GM10248 (cell line): ENCODE results near the gene DNAJA1.
A peak's percentile ranks its signal among the peaks of the same experiment; 100 is the strongest.

ENCODE experiments used
- CTCF ChIA-PET: fragments of 300-600 bp; sonication (Branson Sonifier 250); formaldehyde crosslinking; extraction: SDS; loops from one replicate; lab custom pipeline; 2021; ENCODE audit warnings: antibody characterized with exemption; lab: Yijun Ruan, JAX
- POLR2A ChIA-PET: fragments of 350-650 bp; sonication (Branson Sonifier 250); formaldehyde crosslinking; extraction: SDS; loops from one replicate; lab custom pipeline; 2020; ENCODE audit warnings: antibody characterized with exemption; lab: Yijun Ruan, JAX
- DNase-seq: peaks from one replicate; pipeline ENCODE4 v3.0.0; 2012; ENCODE audit errors: extremely low spot score
- TF ChIP-seq, protein P1 (sequence below): IDR thresholded peaks from 2 replicates; pipeline ENCODE4 v1.5.1; 2012; ENCODE audit warnings: mild to moderate bottlenecking, low read depth; ENCODE audit errors: extremely low read depth, missing control alignments, control extremely low read depth

The DNAJA1 gene

DNA sequence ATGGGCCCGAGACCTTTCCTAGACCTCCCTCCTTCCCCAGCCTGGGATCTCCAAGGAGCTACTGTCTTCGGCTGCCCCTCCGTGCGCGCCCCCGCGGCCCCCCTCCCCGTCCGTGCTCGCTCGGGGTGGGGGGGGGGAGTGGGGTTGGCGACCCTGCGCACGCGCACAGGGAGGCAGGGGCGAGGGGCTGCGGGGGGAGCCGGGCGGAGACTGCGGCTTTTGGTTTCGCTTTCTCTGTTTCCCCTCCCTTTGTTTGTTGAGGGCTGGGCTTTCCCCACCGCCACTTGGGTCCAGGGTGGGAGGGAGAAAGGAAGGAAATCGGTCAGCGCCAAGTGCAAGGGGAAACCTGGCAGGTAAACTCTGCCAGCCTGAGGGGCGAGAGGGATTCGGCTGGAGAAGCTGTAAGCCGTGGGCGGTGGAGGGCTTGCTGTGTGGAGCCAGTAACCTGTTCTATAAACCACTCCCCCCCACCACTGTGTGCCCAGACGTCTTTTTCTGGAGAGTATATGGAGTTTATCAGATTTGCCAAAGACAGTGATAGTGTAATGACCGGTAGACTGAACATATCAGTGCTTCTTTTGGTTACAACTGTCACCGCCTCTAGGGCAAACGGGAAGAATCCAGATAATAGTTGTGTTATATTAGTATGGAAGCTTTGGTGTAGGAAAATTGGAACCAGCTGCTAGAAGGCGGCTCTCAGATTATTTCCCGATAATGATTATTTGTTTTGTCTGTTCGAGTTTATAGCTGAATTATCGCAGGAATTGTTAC is 684 bp downstream of the DNAJA1 start:
- TF ChIP-seq, protein P1, sequence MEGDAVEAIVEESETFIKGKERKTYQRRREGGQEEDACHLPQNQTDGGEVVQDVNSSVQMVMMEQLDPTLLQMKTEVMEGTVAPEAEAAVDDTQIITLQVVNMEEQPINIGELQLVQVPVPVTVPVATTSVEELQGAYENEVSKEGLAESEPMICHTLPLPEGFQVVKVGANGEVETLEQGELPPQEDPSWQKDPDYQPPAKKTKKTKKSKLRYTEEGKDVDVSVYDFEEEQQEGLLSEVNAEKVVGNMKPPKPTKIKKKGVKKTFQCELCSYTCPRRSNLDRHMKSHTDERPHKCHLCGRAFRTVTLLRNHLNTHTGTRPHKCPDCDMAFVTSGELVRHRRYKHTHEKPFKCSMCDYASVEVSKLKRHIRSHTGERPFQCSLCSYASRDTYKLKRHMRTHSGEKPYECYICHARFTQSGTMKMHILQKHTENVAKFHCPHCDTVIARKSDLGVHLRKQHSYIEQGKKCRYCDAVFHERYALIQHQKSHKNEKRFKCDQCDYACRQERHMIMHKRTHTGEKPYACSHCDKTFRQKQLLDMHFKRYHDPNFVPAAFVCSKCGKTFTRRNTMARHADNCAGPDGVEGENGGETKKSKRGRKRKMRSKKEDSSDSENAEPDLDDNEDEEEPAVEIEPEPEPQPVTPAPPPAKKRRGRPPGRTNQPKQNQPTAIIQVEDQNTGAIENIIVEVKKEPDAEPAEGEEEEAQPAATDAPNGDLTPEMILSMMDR, result no peak
- DNase-seq, result peak; percentile 82
- CTCF ChIA-PET, result interaction anchor here (1.0 to 1.6 kb wide), 5 partner anchors 9 to 18 kb away, joined by 3 to 5 read pairs (median 4); no protein-coding TSS in a partner anchor
- POLR2A ChIA-PET, result interaction anchor here (0.6 to 4.6 kb wide), 26 partner anchors 8 to 1139 kb away, joined by 3 to 68 read pairs (median 5); partner anchors contain the start of genes APTX, B4GALT1, BAG1 and CHMP5

DNA sequence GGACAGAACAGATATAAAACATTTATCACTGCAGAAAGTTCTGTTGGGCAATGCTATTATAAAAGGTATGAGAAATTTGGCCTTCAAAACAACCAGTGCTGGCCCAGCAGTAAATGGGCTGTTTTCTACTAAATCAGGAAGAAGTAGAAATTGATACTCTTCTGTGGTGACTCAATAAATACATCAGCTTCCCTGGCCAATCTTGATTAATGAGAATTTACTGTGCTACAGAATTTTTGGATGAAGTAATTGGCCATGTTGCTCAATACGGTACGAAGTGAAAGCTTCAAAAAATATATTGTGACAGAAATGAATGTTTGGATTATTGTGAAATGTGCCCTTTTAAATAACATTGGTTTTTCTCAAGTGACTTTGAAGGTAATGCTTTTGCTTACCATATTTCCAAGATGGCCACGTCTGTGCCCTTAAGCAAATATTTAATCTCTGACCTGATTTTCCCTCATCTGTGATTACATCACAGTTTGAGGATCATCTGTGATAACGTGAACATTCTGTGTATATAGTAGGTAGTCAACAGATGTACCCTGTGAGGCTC is 4.2 kb downstream of the DNAJA1 start:
- TF ChIP-seq, protein P1, result no peak
- CTCF ChIA-PET, result interaction anchor here (1.0 to 1.7 kb wide), 4 partner anchors 9 to 14 kb away, joined by 3 to 5 read pairs (median 4); no protein-coding TSS in a partner anchor
- POLR2A ChIA-PET, result interaction anchor here (0.7 kb wide), 1 partner anchor 245 kb away, joined by 3 read pairs; no protein-coding TSS in a partner anchor
- no peak for DNase-seq

DNA sequence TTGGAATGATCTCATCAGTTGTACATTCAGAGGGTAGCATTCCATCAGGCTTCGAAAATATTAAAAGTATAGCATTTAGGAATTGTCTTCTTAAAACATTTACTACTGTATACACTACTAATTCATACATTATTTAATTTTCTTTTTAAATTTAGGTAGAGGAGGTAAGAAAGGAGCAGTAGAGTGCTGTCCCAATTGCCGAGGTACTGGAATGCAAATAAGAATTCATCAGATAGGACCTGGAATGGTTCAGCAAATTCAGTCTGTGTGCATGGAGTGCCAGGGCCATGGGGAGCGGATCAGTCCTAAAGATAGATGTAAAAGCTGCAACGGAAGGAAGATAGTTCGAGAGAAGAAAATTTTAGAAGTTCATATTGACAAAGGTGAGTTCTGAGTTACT is 5.2 kb downstream of the DNAJA1 start:
- no peak for DNase-seq
- TF ChIP-seq, protein P1, result no peak
- CTCF ChIA-PET, result interaction anchor here (1.3 to 1.7 kb wide), 3 partner anchors 10 to 13 kb away, joined by 3 to 5 read pairs (median 4); no protein-coding TSS in a partner anchor
- POLR2A ChIA-PET, result interaction anchor here (0.6 to 1.0 kb wide), 3 partner anchors 9 to 244 kb away, joined by 3 read pairs; no protein-coding TSS in a partner anchor

DNA sequence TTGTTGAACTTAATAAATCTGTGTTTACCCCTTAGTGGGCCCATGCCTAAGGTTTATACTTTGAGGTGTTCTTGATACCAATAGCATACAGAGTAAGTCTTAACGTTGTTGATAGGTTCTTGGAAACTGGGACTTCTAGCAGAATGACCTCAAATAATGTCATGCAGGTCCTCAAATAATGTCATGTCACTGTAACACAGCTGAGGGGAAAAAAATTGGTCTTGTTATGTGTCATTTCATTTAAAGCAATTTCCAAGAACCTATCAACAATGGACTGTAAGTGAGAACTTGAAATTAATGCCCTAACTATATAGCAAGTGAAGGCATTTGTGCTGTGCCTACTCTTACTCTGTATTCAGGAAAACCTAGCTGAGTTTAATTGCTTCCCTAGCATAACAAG is 7.2 kb downstream of the DNAJA1 start:
- DNase-seq, result no peak
- CTCF ChIA-PET, result no interaction called here
- POLR2A ChIA-PET, result no interaction called here
- TF ChIP-seq, protein P1, result no peak

DNA sequence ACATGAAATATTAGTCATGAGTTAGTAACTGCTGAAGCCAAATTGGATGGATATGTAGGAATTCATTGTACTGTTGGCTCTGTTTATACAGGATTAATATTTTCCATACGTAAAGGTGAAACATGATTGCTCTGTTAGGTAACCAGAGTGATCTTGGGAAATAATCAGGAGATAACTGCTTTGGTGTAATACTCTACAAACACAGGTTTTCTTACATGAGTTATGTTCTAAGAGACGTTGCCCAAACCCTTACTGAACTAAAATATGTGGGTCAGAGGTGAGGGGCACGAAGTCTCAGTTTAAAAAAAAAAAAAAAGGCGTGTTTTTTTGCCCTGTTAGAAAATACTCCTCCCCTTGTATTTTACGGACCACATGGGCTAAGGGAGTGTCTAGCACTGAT is 7.8 kb downstream of the DNAJA1 start:
- ChIA-PET POLR2A (interaction anchor here (5.4 kb wide), 1 partner anchor 7 kb away, joined by 47 read pairs; the partner anchor contains the start of gene DNAJA1), CTCF (no interaction called here)
- DNase-seq, result no peak
- TF ChIP-seq, protein P1, result no peak

DNA sequence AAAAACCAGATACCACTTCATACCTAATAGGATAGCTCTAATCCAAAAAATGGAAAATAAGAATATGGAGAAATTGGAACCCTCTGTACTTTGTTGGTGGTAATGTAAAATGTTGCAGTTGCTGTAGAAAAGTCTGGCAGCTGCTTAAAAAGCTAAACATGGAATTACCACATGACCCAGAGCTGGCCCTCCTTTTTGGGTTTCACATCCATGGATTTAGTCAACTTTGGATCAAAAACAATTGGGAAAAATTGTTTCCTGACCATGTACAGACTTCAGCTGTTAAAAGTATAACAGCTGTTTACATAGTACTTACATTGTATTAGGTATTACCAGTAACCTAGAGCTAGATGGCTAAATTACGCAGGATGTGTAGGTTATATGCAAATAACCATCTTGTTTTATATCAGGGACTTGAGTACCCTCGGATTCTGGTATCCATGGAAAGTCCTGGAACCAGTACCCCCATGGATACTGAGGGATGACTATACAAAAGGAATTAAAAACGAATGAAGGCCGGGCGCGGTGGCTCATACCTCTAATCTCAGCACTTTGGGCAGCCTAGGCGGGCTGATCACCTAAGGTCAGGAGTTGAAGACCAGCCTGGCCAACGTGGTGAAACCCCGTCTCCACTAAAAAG is 15.8 kb downstream of the DNAJA1 start:
- ChIA-PET CTCF (interaction anchor here (1.2 kb wide), 1 partner anchor 20 kb away, joined by 3 read pairs; no protein-coding TSS in a partner anchor), POLR2A (interaction anchor here (5.7 kb wide), 1 partner anchor 14 kb away, joined by 68 read pairs; the partner anchor contains the start of gene DNAJA1)
- TF ChIP-seq, protein P1, result no peak
- no peak for DNase-seq
